Suprapubic skin (tissue), 4 donors: ENCODE data around the gene CYP4X1. TPM values are rescaled to one million over a fixed set of nuclear protein-coding genes. Genes with fewer than 3 reads are reported as not detected.
"Not testable (repeated sequence)": the region's sequence is repeated elsewhere in the genome, so short reads cannot be mapped to it uniquely, and the experiment has no call there.

Experiments
- DNase-seq, 2 donors: peaks; one replicate each; pipeline ENCODE4 v3.0.0-alpha.2; 2019; ENCODE audit warnings: low spot score in 2 of 2
- H3K27ac ChIP-seq: fragments of 200-600 bp; sonication (generic); one replicate; pipeline ENCODE4 v1.5.1; 2019
- H3K27me3 ChIP-seq: fragments of 200-600 bp; sonication (generic); one replicate; pipeline ENCODE4 v1.5.1; 2019
- H3K36me3 ChIP-seq: fragments of 200-600 bp; sonication (generic); one replicate; pipeline ENCODE4 v1.5.1; 2019
- H3K4me1 ChIP-seq: fragments of 200-600 bp; sonication (generic); one replicate; pipeline ENCODE4 v1.5.1; 2019
- H3K4me3 ChIP-seq: fragments of 200-600 bp; sonication (generic); one replicate; pipeline ENCODE4 v1.5.1; 2019; ENCODE audit warnings: mild to moderate bottlenecking
- H3K9me3 ChIP-seq: fragments of 200-600 bp; sonication (generic); one replicate; pipeline ENCODE4 v1.5.1; 2019
- CTCF ChIP-seq, 2 donors: fragments of 200-600 bp in 1 of 2; fragments of 450-650 bp in 1 of 2; sonication (generic) in 1 of 2; IDR thresholded peaks; one replicate each; pipeline ENCODE4 v1.5.1; 2016 to 2019; ENCODE audit warnings: antibody characterized with exemption in 2 of 2, mild to moderate bottlenecking in 1 of 2, moderate library complexity in 1 of 2
- EP300 ChIP-seq: sonication (generic); formaldehyde crosslinking; IDR thresholded peaks from one replicate; pipeline ENCODE4 v1.6.1; 2017; ENCODE audit warnings: antibody characterized with exemption
- POLR2A ChIP-seq, 2 donors: fragments of 450-650 bp; IDR thresholded peaks; one replicate each; pipeline ENCODE4 v1.6.1; 2017; ENCODE audit warnings: antibody characterized with exemption in 2 of 2, mild to moderate bottlenecking in 2 of 2, moderate library complexity in 2 of 2
- POLR2AphosphoS5 ChIP-seq, 3 donors: sonication (generic); formaldehyde crosslinking; IDR thresholded peaks; one replicate each; pipeline ENCODE4 v1.6.1; 2017; ENCODE audit warnings: antibody characterized with exemption in 3 of 3
- WGBS: methylation state at CpG from one replicate; pipeline ENCODE4 v1.1.5; 2018; 5-methylcytosine and 5-hydroxymethylcytosine counted together
- total RNA-seq, 4 donors: library from RNA; depleted of rRNA; stranded (reverse); fragments of >200 nt; gene quantifications; one replicate each; pipeline ENCODE4 v1.1.0, GENCODE V29; 2016

CYP4X1 gene
- total RNA-seq, 4 donors from 2014 or later, result 6.2 to 41.8 (median 11.2) TPM

GRCh38 chr1:47031585-47031984, 8.1 kb downstream of the CYP4X1 start:
- Histone ChIP-seq H3K9me3 (no peaks in the 10 kb centered on the region), H3K27ac (peak overlapping the region; percentile 54), H3K27me3 (no peaks in the 10 kb centered on the region), H3K4me3 (no peak overlapping the region), H3K36me3 (no peaks in the 10 kb centered on the region), H3K4me1 (peaks cover 23% of the 10 kb centered on the region)
- 65% methylated on average over 3 of the region's 3 CpGs for WGBS
- TF ChIP-seq EP300 (no peak), CTCF (IDR thresholded peaks at IDR 0.05) (no peak), POLR2AphosphoS5 (IDR thresholded peaks at IDR 0.05) (no peak), POLR2A (IDR thresholded peaks at IDR 0.05) (no peak)
- DNase-seq, result no peak

- no peaks in the 10 kb centered on the region for H3K9me3 ChIP-seq
These were observed 13.3 kb downstream of the CYP4X1 start for GRCh38 chr1:47036764-47037163.

GRCh38 chr1:47059376-47059775, 35.9 kb downstream of the CYP4X1 start:
- H3K4me1 ChIP-seq, result no peaks in the 10 kb centered on the region
- H3K9me3 ChIP-seq, result no peaks in the 10 kb centered on the region
- no peak for DNase-seq
- no peaks in the 10 kb centered on the region for H3K36me3 ChIP-seq
- H3K4me3 ChIP-seq, result no peak overlapping the region
- H3K27me3 ChIP-seq, result no peaks in the 10 kb centered on the region
- TF ChIP-seq POLR2A (IDR thresholded peaks at IDR 0.05) (no peak), CTCF (IDR thresholded peaks at IDR 0.05) (no peak), EP300 (no peak), POLR2AphosphoS5 (IDR thresholded peaks at IDR 0.05) (no peak)
- WGBS, result 38% methylated on average over 1 of the region's 1 CpG
- H3K27ac ChIP-seq, result no peak overlapping the region

More at GRCh38 chr1:47036764-47037163, 13.3 kb downstream of the CYP4X1 start:
- no peak overlapping the region for H3K27ac ChIP-seq
- no peaks in the 10 kb centered on the region for H3K36me3 ChIP-seq
- TF ChIP-seq POLR2A (IDR thresholded peaks at IDR 0.05), result no peak
- TF ChIP-seq EP300, result no peak
- TF ChIP-seq POLR2AphosphoS5 (IDR thresholded peaks at IDR 0.05), result no peak
- TF ChIP-seq CTCF (IDR thresholded peaks at IDR 0.05), result no peak
- 95% methylated on average over 1 of the region's 1 CpG for WGBS
- H3K27me3 ChIP-seq, result no peaks in the 10 kb centered on the region
- peaks cover 2% of the 10 kb centered on the region for H3K4me1 ChIP-seq
- DNase-seq, result no peak
- no peak overlapping the region for H3K4me3 ChIP-seq

GRCh38 chr1:47067097-47067594, 43.7 kb downstream of the CYP4X1 start, which contains the start of gene CYP4Z1:
Gene CYP4Z1, plus strand, starts transcription at chr1:47067231. Its CDS starts 260 bp downstream, at chr1:47067491.
- H3K27me3 ChIP-seq, result no peaks in the 10 kb centered on the region
- DNase-seq, result no peak
- H3K36me3 ChIP-seq, result no peaks in the 10 kb centered on the region
- no peak for TF ChIP-seq POLR2AphosphoS5 (IDR thresholded peaks at IDR 0.05)
- TF ChIP-seq CTCF (IDR thresholded peaks at IDR 0.05), result no peak
- TF ChIP-seq POLR2A (IDR thresholded peaks at IDR 0.05), result no peak
- TF ChIP-seq EP300, result no peak
- no peak within 1 kb of the TSS for H3K27ac ChIP-seq
- no peaks in the 10 kb centered on the region for H3K9me3 ChIP-seq
- H3K4me1 ChIP-seq, result no peaks in the 10 kb centered on the region
- no peak within 1 kb of the TSS for H3K4me3 ChIP-seq

GRCh38 chr1:47069080-47069479, 45.6 kb downstream of the CYP4X1 start:
- not testable (repeated sequence) for H3K27ac ChIP-seq, H3K9me3 ChIP-seq, H3K27me3 ChIP-seq, DNase-seq, H3K4me3 ChIP-seq, H3K4me1 ChIP-seq, H3K36me3 ChIP-seq
- 82% methylated on average over 3 of the region's 4 CpGs for WGBS

- H3K9me3 ChIP-seq, H3K27ac ChIP-seq, DNase-seq, H3K4me1 ChIP-seq, H3K27me3 ChIP-seq, H3K4me3 ChIP-seq, H3K36me3 ChIP-seq: not testable (repeated sequence)
These were observed 46.0 kb downstream of the CYP4X1 start for GRCh38 chr1:47069509-47069908.
